NCI-H1105 (cell line): ENCODE data around the gene QSOX1.
"Not testable (repeated sequence)": the region's sequence is repeated elsewhere in the genome, so short reads cannot be mapped to it uniquely, and the experiment has no call there.

Experiments used
- DNase-seq: peaks from one replicate; lab custom pipeline; 2025; lab: John Stamatoyannopoulos, UW

The QSOX1 gene, protein sequence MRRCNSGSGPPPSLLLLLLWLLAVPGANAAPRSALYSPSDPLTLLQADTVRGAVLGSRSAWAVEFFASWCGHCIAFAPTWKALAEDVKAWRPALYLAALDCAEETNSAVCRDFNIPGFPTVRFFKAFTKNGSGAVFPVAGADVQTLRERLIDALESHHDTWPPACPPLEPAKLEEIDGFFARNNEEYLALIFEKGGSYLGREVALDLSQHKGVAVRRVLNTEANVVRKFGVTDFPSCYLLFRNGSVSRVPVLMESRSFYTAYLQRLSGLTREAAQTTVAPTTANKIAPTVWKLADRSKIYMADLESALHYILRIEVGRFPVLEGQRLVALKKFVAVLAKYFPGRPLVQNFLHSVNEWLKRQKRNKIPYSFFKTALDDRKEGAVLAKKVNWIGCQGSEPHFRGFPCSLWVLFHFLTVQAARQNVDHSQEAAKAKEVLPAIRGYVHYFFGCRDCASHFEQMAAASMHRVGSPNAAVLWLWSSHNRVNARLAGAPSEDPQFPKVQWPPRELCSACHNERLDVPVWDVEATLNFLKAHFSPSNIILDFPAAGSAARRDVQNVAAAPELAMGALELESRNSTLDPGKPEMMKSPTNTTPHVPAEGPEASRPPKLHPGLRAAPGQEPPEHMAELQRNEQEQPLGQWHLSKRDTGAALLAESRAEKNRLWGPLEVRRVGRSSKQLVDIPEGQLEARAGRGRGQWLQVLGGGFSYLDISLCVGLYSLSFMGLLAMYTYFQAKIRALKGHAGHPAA

DNA sequence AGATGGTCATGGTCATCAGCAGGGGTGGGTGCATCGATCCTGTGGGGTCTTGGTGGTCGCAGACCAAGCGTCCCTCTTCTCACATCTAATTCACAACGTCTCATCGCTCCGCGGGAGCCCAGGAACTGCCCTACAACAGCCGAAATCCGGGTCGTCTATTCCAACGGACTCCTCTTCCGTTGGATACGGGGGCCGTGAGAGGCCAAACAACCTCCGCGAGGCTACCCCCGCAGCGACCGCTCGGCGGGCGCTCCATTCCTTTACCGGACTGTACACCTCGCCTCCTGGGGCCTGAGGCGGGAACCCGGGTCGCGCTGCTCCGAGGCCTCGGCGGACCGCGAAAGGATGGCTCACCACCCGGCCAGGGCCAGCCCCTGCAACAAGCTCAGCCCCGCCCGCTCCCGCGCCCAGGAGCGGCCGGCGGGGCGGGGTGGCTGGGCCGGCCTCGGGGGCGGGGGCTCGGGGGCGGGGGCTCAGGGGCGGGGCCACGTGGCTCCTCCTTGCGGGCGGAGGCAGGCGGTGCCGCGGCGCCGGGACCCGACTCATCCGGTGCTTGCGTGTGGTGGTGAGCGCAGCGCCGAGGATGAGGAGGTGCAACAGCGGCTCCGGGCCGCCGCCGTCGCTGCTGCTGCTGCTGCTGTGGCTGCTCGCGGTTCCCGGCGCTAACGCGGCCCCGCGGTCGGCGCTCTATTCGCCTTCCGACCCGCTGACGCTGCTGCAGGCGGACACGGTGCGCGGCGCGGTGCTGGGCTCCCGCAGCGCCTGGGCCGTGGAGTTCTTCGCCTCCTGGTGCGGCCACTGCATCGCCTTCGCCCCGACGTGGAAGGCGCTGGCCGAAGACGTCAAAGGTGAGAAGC is at the start of gene QSOX1:
Gene QSOX1, plus strand, starts transcription at position 545 of the 857 bp plus-strand sequence. Its CDS starts 39 bp downstream, at position 584.
- peak; percentile 81 for DNase-seq

DNA sequence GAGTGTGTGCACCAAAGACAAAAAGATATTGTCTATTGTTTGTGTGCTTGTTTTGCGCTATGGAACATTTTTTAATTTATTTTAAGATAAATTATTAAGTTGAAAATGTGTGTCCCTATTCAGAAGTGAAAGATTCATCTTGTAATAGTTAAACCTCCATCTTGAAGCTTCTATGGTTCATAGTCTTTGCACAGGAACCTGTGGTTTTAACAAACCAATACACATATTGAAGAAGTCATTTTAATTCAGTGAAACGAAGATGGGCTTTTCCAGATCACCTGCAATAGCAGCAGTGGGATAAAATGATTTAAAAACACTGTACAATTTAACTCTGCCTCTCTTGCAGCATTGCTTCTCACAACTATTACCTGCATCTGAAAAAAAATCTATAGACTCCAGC is 42.6 kb upstream of the QSOX1 start:
- no peak for DNase-seq

DNA sequence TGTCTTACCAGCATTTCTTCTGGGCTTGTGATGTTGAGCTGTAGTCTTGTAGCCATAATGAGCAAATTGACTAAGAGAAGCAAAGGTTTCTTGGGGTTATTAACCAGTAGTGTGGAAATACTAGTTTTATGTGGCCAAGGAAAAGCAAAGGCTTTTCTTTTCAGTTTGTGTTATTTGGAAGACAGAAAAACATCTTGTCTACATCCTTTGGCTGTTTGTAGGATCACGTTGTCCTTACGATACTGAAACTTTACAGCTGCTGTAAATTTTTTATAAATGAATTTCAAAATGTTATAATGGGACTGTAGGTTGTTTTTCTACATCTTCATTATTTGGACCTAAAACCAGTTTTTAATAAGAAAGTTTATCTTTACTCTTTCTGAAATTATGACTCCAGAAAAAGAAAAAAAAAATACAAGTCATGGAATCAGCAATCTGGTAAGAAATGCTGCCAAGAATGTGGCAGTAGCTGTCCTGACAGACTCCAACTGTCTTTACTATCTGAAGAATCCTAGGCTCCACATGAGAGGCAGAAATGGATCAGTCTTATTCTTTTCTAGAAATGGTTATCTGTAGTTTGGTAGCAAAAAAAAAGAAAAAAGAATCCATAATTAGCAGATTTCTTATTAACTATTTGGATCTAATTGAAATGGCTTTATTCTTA is 41.6 kb upstream of the QSOX1 start:
- no peak for DNase-seq

DNA sequence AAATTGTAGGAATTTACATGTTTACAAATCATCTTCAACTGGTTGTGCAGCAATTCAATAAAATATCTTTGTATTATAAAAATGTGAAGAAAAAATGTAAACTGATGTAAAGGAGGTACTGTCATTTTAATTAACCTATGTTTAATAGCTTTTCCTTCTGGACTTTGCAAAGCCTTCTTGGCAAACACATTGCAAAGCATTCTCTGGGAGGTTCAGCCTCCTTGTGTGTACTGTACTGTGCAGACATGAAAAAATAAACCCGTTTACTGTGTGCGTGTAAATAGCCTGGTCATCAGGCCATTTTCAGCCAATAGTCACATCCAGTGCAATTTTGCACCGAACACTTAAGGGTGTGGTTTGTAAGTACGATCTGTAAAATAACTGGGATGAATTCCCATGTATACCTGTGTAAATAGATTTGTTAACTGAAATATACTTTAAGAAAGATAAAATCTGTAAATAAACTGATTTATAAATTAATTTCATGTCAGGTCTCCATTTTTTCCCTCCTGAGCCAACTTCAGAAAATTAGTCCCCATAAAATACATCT is 40.2 kb upstream of the QSOX1 start:
- DNase-seq: no peak

DNA sequence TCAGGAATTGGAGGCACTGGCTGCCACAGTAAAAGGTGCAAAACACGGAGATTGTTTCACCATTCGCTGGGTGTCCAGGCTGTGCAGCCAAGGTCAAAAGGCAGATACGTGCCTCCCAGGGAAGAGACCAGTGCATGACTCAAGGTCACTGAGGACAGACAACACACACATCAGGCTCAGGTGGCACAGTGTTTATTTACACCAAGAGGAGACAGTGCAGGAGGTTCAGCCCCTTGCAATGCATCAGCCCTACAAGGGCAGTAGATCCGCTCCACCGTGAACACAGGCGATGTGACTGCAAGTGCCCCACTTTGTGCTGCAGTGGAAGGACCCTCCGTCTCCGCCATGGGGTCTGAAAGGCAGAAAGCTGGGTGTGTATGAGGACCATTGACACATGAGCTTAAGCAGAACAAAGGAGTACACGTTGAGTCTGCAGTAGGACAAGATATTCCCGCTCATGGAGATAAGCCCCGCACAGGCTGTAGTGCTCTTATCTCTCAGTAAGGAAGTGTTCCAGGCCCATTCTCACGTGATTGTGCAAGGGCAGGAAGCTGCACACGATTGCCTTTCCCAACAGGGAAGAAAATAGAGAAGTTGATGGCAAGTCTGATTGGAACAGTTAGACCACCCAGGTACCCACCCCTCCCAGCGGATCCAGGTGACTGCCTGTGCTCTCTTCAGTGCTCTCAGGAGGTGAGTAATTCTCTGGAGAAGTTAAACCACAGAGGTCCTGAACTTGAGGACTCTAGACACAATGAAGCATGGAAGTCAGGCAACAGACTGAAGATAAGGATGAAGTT is 37.5 kb upstream of the QSOX1 start:
- no peak for DNase-seq

DNA sequence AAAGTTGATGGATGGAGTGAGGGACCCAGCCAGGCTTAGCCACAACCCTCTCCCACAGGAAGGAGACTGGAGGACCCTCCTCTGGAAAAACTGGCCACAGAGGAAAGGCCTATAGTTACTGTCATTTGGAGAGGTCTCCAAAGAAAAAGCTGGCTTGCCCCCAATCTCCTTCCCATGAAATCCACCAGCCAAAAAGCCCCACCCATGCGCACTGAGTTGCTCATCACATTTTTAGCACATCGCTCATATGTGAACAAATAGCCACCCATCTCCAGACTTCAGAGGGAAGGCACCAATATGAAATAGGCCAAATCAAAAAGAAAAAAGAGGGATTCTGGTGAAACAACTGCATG is 36.9 kb upstream of the QSOX1 start:
- no peak for DNase-seq

DNA sequence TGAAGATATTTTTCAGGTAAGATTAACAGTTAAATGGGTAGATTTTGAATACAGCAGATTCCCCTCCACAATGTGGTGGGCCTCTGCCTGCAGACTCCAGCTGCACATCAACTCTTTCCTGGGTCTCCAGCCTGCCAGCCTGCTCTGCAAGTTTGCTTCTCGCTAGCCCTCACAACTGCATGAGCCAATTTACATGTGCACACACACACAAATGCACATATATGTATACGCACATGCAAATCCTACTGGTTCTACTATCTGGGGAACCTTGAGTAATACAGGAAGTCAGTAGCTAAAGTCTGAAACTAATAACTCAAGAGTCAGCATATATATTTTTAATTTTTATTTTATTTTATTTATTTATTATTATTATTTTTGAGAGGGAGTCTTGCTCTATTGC is 34.8 kb upstream of the QSOX1 start:
- DNase-seq: no peak

DNA sequence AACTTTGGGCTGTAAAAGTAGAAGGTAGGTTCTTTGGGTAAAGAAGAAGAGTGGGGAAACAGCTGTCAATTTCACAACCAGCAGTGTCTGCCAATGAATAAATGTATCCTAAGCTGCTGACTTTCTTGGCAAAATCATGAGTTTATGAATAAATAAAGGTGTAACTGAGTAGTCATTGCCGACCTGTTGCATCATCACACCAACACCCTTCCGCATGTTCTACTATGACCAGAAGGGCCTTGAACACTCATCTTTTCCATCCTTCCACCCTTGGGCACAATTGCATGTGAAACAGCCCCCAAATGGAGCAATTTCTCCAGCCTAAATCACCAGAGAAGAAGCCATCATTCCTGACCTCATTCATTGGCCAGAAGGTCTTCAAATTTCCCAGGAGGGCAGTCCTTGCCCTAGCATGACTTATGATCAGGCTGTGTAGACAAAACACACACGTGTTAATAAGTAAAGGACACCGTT is 31.2 kb upstream of the QSOX1 start:
- DNase-seq: no peak

DNA sequence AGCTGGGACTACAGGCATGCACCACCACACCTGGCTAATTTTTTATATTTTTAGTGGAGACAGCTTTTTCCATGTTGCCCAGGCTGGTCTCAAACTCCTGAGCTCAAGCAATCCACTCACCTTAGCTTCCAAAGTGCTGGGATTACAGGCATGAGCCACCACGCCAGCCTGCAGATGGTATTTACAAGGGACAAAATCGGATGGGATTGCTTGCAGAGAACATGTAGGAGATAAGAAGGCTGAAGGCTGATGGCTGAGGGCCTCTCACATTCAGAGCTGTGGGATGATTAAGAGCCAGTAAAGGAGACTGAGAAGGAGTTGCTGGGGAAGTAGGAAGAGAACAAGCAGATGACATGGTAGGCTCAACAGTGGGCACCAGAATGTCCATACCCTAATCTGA is 24.0 kb upstream of the QSOX1 start:
- no peak for DNase-seq

DNA sequence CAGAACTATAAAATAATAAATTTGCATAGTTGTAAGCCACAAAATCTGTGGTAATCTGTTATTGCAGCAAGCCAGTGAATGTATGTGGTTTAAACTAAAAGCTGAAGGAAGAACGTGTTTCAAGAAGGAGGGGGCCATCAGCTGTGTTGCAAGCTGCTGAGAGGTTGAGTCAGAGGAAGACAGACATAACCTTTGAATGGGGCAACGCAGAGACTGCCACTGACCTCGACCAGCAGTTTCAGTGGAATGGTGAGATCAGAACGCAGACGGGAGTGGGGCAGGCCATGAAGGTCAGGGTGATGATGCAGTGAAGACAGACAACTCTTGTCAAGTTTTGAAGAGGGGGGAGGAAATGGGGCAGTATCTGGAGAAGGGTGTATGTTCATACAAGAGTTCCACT is 23.2 kb upstream of the QSOX1 start:
- DNase-seq: no peak

DNA sequence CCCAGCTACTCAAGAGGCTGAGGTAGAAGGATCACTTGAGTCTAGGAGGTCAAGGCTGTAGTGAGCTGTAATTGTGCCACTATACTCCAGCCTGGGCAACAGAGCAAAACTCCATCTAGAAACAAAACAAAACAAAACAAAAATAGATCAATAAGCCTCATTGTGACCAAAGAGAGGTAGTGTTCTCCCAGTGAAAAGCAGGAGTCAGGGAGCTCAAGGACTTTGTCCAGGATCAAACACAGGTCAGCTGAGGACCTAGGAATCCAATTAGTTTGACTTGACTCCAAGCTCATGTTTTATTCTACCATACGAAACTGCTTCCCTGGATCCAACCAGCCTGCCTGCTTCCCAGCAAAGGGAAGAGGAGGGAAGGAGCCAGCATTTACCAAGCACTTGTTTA is 21.5 kb upstream of the QSOX1 start:
- DNase-seq: no peak

DNA sequence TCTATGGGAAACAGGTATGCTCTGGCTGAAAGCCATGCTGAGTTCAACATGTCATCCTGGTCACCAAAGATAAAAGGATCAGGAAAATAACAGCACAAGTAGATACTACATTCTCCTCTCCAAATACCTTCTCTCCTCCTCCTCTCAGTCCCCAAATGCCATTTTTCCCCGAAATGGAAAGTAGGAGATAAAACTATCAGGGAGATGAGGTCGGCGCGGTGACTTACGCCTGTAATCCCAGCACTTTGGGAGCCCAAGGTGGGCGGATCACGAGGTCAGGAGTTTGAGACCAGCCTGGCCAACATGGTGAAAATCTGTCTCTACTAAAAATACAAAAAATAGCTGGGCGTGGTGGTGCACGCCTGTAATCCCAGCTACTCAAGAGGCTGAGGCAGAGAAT is 21.0 kb upstream of the QSOX1 start:
- DNase-seq: not testable (repeated sequence)

DNA sequence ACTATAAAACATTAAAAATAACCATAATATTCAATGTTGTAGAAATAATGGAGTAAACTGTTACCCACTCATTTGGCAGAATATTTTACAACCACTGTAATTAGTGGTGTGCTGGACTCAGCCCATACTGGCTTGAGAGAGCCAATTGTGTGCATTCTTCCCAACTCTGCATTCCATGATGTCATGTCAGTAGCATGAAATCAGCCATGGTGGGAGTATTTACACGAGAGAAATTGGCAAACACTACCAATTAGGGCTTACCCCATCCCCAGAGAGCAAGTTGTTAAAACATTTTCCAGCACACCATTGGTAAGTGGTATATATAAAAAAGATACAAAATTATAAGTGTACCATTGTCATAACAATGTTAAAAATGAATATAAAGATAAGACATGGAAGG is 19.1 kb upstream of the QSOX1 start:
- no peak for DNase-seq

DNA sequence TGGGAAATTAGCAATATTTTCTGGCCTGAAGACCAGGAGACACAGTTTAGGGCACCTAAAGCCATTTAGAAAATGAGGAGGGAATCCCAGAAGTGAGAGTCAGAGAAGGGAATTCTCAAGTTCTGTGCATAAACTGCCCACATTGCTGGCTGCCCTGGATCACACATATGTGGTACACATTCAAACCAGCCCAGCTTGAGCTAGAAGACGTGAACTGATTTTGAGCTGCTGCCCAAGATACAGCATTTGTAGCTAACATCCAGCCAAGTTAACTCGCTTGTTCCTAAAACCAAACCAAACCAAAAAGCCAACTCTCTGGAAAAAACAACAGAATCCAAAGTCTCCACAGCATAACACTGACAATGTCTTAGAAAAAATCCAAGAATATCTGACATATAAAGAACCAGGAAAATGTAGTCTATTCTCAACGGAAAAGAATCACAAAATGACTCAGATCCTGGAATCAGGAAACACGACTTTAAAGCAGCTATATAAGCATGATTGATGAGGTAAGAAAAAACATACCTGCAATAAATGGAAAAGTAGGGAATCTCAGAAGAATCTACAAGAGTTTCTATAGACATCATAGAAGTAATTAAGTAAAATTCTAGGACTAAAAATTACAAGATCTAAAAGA is 18.2 kb upstream of the QSOX1 start:
- no peak for DNase-seq

DNA sequence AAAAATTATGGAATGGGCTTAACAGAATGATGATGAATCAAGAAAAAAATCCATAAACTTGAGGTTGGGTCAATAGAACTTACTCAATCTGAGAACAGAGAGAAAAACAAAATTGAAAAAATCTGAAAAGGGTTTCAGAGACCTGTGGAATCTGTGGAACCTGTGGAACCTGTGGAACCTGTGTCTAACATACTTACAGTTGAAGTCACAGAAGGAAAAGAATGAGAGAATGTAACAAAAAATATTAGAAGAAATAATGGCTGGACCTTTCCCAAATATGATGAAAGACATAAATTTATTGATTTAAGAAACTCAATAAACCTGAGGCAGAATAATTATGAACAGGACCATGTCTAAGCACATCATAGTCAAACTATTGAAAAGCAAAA is 17.7 kb upstream of the QSOX1 start:
- no peak for DNase-seq

DNA sequence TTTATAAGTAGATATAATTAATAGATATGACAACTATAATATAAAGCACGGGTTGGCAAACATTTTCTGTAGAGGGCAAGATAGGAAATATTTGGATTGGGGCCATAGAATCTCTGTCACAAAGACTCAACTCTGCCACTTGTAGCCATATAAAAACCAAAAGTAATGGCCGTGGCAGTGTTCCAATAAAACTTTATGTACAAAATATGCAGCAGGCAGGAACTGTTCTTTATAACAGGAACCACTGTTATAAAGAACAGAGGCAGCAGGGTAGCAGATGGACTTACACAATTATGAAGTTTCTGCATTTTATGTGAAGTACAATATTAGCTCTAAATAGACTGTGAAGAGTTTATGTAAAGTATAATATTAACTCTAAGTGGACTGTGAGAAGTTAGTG is 16.9 kb upstream of the QSOX1 start:
- DNase-seq: no peak

DNA sequence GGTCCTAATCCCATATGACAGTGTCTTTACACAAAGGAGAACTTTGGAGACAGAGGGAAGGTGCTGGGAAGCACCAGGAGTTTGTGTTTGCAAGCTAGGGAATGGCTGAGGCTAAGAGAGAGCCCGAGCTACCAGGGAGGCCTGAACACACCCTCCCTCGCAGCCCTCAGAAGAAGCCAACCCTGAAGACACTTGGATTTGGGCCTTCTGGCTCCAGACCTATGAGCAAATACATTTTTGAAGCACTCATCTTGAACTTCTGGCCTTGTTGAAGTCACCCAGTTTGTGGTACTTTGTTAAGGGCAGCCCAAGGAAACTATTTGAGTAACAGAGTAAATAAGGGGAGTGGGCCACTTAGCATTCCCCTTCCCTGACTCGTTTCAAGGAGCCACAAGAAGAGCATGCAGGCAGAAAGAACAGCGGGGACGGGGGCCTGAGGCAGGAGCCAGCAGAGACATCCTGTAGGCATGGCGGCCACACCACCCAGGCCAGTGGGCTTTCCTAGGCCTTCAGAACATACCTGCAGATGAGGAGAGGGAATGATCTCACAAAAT is 13.2 kb upstream of the QSOX1 start:
- no peak for DNase-seq

DNA sequence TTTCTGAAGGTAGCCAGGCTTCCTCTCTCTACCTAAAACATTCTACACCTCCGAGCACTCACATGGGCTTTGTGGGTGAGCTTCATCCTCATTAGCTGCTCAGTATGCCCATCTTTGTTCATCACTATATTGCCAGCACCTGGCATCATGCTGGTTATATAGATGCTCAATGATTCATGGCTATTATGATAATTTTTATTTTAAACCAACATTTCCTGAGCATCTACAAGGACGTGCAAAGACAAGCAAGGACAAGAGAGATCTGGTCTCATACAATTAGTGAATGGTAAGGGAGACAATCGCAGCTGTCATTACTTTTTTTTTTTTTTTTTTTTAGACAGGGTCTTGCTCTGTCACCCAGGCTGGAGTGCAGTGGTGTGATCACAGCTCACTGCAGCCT is 11.3 kb upstream of the QSOX1 start:
- DNase-seq: no peak

DNA sequence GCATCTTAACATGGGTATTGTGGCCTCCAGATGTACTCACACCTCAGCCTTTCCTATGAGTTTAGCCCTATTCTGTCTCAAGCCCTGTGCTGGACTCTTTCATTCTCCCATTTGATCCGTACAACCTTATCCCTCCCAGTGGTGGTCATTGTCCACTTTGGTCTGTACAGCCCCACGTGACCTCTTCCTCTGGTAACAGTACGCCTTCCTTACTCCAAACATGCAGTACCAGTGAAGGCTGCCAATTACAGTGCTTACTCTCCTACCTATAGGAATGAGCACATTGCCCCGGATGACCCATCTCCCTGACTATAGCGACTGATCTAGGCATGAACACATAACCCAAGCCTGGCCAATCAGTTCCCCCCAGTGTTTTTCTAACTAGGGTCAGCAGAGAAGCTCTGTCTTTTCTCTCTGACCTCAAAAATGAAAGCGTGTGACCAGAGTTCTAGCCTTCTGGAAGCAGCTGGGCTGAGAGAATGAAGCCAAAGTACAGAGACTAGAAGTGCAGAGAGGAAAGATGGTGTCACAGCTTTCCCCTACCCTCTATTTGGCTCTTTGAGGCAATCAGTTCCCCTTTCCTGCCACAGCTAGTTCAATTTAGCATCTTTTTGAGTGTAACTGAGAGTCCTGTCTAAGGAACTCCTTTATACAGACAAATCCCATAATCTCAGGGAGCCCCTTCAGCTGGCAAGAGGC is 9.9 kb upstream of the QSOX1 start:
- DNase-seq: no peak
